PC-3 (cell line): ENCODE data around the gene DOK3. TPM values are rescaled to one million over a fixed set of nuclear protein-coding genes. Genes with fewer than 3 reads are reported as not detected.

Experiments
- ATAC-seq: fragments of 200-7000 bp; cut with Tn5 transposase; 2 replicates; pipeline ENCODE4 v1.9.1; 2020; ENCODE audit warnings: mild to moderate bottlenecking, moderate library complexity
- BruUV-seq: library from RNA; stranded (reverse); fragments of 400-500 nt; replicated peaks from 2 replicates; lab custom pipeline; 2021; lab: Mats Ljungman, UMichigan
- CTCF ChIA-PET: fragments of 300-600 bp; sonication (Branson Sonifier 250); formaldehyde crosslinking; loops from one replicate; lab custom pipeline; 2022; ENCODE audit warnings: antibody characterized with exemption; lab: Charles Lee
- POLR2A ChIA-PET: fragments of 300-600 bp; sonication (Branson Sonifier 250); formaldehyde crosslinking; loops from one replicate; lab custom pipeline; 2022; ENCODE audit warnings: antibody characterized with exemption; ENCODE audit not compliant: unreplicated experiment; lab: Charles Lee
- DNase-seq: peaks from one replicate; pipeline ENCODE4 v3.0.0-alpha.2; 2015
- H2AFZ ChIP-seq: fragments of 300-600 bp; sonication (generic); 2 replicates; pipeline ENCODE4 v1.6.0; 2016; ENCODE audit warnings: antibody characterized with exemption, low read length
- H3F3A ChIP-seq: fragments of 300-600 bp; sonication (generic); one replicate; pipeline ENCODE4 v1.6.0; 2017; ENCODE audit warnings: antibody characterized with exemption, low read length, control low read depth, mild to moderate bottlenecking; ENCODE audit not compliant: unreplicated experiment
- H3K27ac ChIP-seq: fragments of 300-600 bp; sonication (generic); 2 replicates; pipeline ENCODE4 v1.5.1; 2016; ENCODE audit warnings: mild to moderate bottlenecking, low read length
- H3K27me3 ChIP-seq: fragments of 300-600 bp; sonication (generic); 2 replicates; pipeline ENCODE4 v1.6.1; 2016; ENCODE audit warnings: low read length, mixed read lengths
- H3K36me3 ChIP-seq: fragments of 300-600 bp; sonication (generic); 2 replicates; pipeline ENCODE4 v1.6.1; 2016; ENCODE audit warnings: low read depth, mixed run types, low read length, mixed read lengths
- H3K4me1 ChIP-seq: fragments of 300-600 bp; sonication (generic); 2 replicates; pipeline ENCODE4 v1.5.1; 2016; ENCODE audit warnings: low read length; ENCODE audit not compliant: insufficient read depth
- H3K4me2 ChIP-seq: fragments of 300-600 bp; sonication (generic); 2 replicates; pipeline ENCODE4 v1.6.0; 2016; ENCODE audit warnings: low read length
- H3K4me3 ChIP-seq: fragments of 300-600 bp; sonication (generic); 2 replicates; pipeline ENCODE4 v1.5.1; 2016; ENCODE audit warnings: mild to moderate bottlenecking, low read length, mixed read lengths
- H3K79me2 ChIP-seq: fragments of 300-600 bp; sonication (generic); 2 replicates; pipeline ENCODE4 v1.6.1; 2017; ENCODE audit warnings: low read length, mixed read lengths
- H3K9ac ChIP-seq: fragments of 300-600 bp; sonication (generic); 2 replicates; pipeline ENCODE4 v1.6.0; 2016; ENCODE audit warnings: mild to moderate bottlenecking, low read length
- H3K9me2 ChIP-seq: fragments of 300-600 bp; sonication (generic); replicated peaks from 2 replicates; pipeline ENCODE4 v1.6.1; 2016; ENCODE audit warnings: mixed run types, low read length, mixed read lengths
- H3K9me3 ChIP-seq: fragments of 300-600 bp; sonication (generic); 2 replicates; pipeline ENCODE4 v1.6.1; 2016; ENCODE audit warnings: low read length, mixed read lengths
- H4K20me1 ChIP-seq: fragments of 300-600 bp; sonication (generic); 2 replicates; pipeline ENCODE4 v1.6.1; 2016; ENCODE audit warnings: low read length, mixed read lengths
- EZH2 ChIP-seq: fragments of 300-600 bp; sonication (generic); IDR thresholded peaks from one replicate; pipeline ENCODE4 v1.6.1; 2017; ENCODE audit warnings: antibody characterized with exemption, mild to moderate bottlenecking, low read length; ENCODE audit not compliant: unreplicated experiment
- EZH2phosphoT487 ChIP-seq: fragments of 300-600 bp; sonication (generic); IDR thresholded peaks from 2 replicates; pipeline ENCODE4 v1.6.1; 2018; ENCODE audit warnings: mild to moderate bottlenecking, antibody characterized with exemption, low read length, borderline replicate concordance
- intact Hi-C: fragments of 100-400 bp; cut with micrococcal nuclease; formaldehyde crosslinking; loops from 2 replicates; pipeline ENCODE4 v1.9.0; 2023
- total RNA-seq: library from RNA; depleted of rRNA; stranded (reverse); fragments of >200 nt; gene quantifications from 2 replicates; pipeline ENCODE4 v1.2.3, GENCODE V29; 2014
- TF ChIP-seq, protein P1 (sequence below): fragments of 300-600 bp; sonication (generic); conservative IDR thresholded peaks from 2 replicates; pipeline ENCODE4 v1.5.1; 2017; ENCODE audit warnings: antibody characterized with exemption, low read depth, mild to moderate bottlenecking, low read length

The DOK3 gene
- total RNA-seq, 1 experiment from 2014 or later: 6.2 TPM

DNA sequence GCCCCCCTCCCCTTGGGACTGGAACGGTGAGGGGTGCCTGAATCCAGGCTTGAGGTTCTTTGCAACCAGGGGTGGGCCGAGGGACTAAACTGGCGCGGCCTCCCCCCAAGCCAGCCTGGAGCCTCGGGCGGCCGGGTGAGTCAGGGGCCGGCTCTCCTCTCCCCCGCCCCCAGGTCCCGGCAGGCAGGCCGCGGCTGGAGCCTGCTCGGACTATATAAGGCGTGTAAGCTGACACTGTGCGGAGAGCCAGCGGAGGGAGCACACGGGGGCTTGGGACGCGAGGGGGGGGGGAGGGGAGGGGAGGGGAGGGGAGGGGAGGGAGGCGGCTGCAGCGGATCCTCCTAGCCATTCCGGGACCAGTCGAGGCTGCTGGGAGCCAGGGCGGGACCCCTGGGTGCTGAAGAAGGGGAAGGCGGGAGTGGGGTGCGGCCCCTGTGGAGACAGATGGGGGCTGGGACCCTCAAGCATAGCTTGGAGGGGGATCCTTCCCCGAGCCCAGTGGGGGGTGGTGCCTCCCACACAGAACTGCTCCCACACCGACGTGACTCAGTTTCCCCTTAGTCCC lies 12.8 kb downstream of the DOK3 start:
- POLR2A ChIA-PET: interaction anchor here (0.9 to 1.0 kb wide), 4 partner anchors 24 to 50 kb away, joined by 3 to 6 read pairs (median 4); no protein-coding TSS in a partner anchor
- Histone ChIP-seq H3K9me2 (no peaks in the 10 kb centered on the region), H2AFZ (peak overlapping the region; percentile 42; the same call in 1 of the 2 replicates), H3F3A (peaks cover 4% of the 10 kb centered on the region), H3K79me2 (peaks cover 43% of the 10 kb centered on the region), H4K20me1 (peaks cover 8% of the 10 kb centered on the region; the same call in 1 of the 2 replicates), H3K4me3 (peak overlapping the region; percentile 76), H3K9me3 (no peaks in the 10 kb centered on the region), H3K36me3 (peaks cover 16% of the 10 kb centered on the region), H3K27me3 (no peaks in the 10 kb centered on the region), H3K4me2 (peak overlapping the region; percentile 99), H3K4me1 (peaks cover 41% of the 10 kb centered on the region), H3K27ac (peak overlapping the region; percentile 93), H3K9ac (peak overlapping the region; percentile 84)
- intact Hi-C loops: loop anchor here (1.0 to 5.0 kb wide), 4 partner anchors 26 to 195 kb away; partner anchors contain the start of genes PRELID1 and RAB24
- TF ChIP-seq, protein P1, sequence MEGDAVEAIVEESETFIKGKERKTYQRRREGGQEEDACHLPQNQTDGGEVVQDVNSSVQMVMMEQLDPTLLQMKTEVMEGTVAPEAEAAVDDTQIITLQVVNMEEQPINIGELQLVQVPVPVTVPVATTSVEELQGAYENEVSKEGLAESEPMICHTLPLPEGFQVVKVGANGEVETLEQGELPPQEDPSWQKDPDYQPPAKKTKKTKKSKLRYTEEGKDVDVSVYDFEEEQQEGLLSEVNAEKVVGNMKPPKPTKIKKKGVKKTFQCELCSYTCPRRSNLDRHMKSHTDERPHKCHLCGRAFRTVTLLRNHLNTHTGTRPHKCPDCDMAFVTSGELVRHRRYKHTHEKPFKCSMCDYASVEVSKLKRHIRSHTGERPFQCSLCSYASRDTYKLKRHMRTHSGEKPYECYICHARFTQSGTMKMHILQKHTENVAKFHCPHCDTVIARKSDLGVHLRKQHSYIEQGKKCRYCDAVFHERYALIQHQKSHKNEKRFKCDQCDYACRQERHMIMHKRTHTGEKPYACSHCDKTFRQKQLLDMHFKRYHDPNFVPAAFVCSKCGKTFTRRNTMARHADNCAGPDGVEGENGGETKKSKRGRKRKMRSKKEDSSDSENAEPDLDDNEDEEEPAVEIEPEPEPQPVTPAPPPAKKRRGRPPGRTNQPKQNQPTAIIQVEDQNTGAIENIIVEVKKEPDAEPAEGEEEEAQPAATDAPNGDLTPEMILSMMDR: no peak
- TF ChIP-seq EZH2phosphoT487 (no peak), EZH2 (no peak)
- DNase-seq (peak; percentile 90), ATAC-seq (peak; percentile 45)
- no TSS peak for BruUV-seq
- CTCF ChIA-PET: interaction anchor here (0.6 to 1.4 kb wide), 8 partner anchors 25 to 184 kb away, joined by 3 to 7 read pairs (median 4); no protein-coding TSS in a partner anchor

DNA sequence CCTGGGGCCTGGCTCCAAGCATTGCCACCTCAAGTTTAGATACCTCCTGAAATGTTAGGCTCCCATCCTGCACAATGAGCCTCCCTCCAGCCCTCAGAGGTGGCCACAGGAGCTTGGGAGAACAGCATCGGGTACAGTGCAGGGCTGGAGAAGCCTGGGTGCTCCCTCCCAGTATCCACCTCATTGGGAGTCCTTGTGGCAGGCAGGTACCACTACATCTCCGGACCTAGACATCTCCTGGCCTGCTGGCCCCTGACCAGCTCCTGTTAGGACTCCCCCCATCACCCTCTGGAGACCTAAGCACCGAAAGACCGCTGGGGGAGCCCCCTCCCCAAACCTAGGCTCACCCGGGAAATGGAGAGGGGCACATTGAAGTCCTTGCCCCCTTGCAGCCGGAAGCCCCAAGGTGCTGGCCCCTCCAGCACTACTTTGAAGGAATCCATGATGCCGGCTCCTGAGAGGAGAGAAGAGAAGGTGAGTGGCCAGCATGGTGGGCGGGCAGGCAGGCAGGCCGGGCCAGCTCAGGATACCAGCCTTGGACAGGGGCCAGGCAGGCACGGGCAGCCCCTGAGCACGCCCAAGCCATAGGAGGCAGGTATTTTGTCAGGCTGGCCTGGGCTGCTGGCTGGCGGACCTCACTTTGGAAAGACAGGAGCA lies 13.4 kb downstream of the DOK3 start:
- peaks cover 8% of the 10 kb centered on the region; the same call in 1 of the 2 replicates for H4K20me1 ChIP-seq
- peaks cover 20% of the 10 kb centered on the region for H3K36me3 ChIP-seq
- H3K4me1 ChIP-seq: peaks cover 41% of the 10 kb centered on the region
- intact Hi-C loops: loop anchor here (2.0 to 5.0 kb wide), 2 partner anchors 93 to 194 kb away; partner anchors contain the start of genes PRELID1 and RAB24
- H3K79me2 ChIP-seq: peaks cover 43% of the 10 kb centered on the region
- H2AFZ ChIP-seq: no peak overlapping the region
- peak overlapping the region; percentile 76 for H3K4me3 ChIP-seq
- no peak for TF ChIP-seq EZH2phosphoT487
- no peak for TF ChIP-seq EZH2
- TF ChIP-seq, protein P1: peak; percentile 54
- ATAC-seq: peak; percentile 17
- POLR2A ChIA-PET: no interaction called here
- no TSS peak for BruUV-seq
- DNase-seq: peak; percentile 58
- H3K9me2 ChIP-seq: no peaks in the 10 kb centered on the region
- H3K27ac ChIP-seq: peak overlapping the region; percentile 93
- H3K27me3 ChIP-seq: no peaks in the 10 kb centered on the region
- CTCF ChIA-PET: interaction anchor here (0.7 to 1.0 kb wide), 4 partner anchors 24 to 92 kb away, joined by 3 to 5 read pairs (median 4); no protein-coding TSS in a partner anchor
- H3F3A ChIP-seq: peaks cover 4% of the 10 kb centered on the region
- peak overlapping the region; percentile 84 for H3K9ac ChIP-seq
- H3K9me3 ChIP-seq: no peaks in the 10 kb centered on the region
- H3K4me2 ChIP-seq: peak overlapping the region; percentile 99
